ENCODE results near the gene PRUNE1. TPM values are rescaled to one million over a fixed set of nuclear protein-coding genes. Genes with fewer than 3 reads are reported as not detected.

PRUNE1 gene
- total RNA-seq, 4 donors from 2014 or later = 24.0 to 35.6 (median 29.1) TPM

GRCh38 chr1:150964164-150964489, 44.1 kb upstream of the PRUNE1 start:
- DNase-seq = no peak
- no peak for TF ChIP-seq POLR2A (IDR thresholded peaks at IDR 0.05)
- TF ChIP-seq, protein P1, sequence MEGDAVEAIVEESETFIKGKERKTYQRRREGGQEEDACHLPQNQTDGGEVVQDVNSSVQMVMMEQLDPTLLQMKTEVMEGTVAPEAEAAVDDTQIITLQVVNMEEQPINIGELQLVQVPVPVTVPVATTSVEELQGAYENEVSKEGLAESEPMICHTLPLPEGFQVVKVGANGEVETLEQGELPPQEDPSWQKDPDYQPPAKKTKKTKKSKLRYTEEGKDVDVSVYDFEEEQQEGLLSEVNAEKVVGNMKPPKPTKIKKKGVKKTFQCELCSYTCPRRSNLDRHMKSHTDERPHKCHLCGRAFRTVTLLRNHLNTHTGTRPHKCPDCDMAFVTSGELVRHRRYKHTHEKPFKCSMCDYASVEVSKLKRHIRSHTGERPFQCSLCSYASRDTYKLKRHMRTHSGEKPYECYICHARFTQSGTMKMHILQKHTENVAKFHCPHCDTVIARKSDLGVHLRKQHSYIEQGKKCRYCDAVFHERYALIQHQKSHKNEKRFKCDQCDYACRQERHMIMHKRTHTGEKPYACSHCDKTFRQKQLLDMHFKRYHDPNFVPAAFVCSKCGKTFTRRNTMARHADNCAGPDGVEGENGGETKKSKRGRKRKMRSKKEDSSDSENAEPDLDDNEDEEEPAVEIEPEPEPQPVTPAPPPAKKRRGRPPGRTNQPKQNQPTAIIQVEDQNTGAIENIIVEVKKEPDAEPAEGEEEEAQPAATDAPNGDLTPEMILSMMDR (IDR thresholded peaks at IDR 0.05 in 4 of 5, conservative IDR thresholded peaks at IDR 0.05 in 1 of 5) = no peak
- intact Hi-C loops (cut with DNase I; ENCODE audit: low total_unique reads) = no loop called here
- Histone ChIP-seq H3K4me1 (no peaks in the 10 kb centered on the region), H3K9me3 (no peaks in the 10 kb centered on the region), H3K27ac (no peak overlapping the region), H3K4me3 (no peak overlapping the region), H3K36me3 (peaks cover 2 to 96% of the 10 kb centered on the region in 2 donors), H3K27me3 (no peaks in the 10 kb centered on the region)
- in situ Hi-C loops (cut with MboI; ENCODE audit: low sequenced_read_pairs in 4 of 4) = no loop called here
- no peak for ATAC-seq

DNA sequence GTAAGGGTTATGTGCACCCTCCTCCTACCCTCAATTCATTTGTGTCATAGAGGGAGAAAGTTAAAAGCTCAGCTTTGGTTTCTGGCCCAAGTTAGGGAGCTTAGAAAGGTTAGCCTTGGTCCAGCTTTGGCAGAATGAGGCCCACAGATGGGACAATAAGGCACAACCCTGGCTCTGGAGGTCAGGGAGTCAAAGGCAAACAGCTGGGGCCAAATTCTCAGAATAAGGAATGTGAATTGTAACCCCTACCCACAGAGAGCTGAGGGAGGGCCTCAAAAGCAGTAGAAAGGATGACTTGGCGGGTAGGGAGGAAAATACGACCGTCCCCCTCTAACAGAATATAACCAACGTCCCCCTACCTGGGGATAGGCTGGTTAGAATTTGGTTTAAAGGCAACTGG, 42.6 kb upstream of the PRUNE1 start:
- Histone ChIP-seq H3K9me3 (no peaks in the 10 kb centered on the region), H3K36me3 (peaks cover 2 to 87% of the 10 kb centered on the region in 2 donors), H3K4me3 (no peak overlapping the region), H3K27ac (no peak overlapping the region), H3K27me3 (no peaks in the 10 kb centered on the region), H3K4me1 (peaks cover 3% of the 10 kb centered on the region in 2 donors)
- intact Hi-C loops (cut with DNase I; ENCODE audit: low total_unique reads) = no loop called here
- in situ Hi-C loops (cut with MboI; ENCODE audit: low sequenced_read_pairs in 4 of 4) = no loop called here
- no peak for TF ChIP-seq POLR2A (IDR thresholded peaks at IDR 0.05)
- TF ChIP-seq, protein P1 (IDR thresholded peaks at IDR 0.05 in 4 of 5, conservative IDR thresholded peaks at IDR 0.05 in 1 of 5) = no peak
- no peak for DNase-seq
- no peak for ATAC-seq

DNA sequence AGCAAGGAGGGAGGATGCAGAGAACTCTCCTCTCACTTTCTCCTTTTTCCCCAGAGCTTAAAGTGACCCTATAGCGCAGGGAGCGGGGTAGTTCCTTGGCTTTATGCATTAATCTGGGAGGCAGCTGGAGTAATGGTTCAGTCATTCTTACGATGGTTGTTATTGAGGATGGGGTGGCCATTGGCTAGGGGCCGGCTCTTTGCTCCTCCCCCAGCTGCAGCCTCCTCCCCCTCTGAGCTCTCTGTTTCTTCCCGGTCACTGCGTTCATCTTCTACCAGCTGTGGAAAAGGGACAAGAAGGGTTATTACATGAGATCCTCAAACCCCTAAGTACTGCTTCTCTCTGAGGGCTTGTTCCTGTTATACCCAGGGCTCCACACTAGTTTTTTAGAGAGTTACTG, 42.2 kb upstream of the PRUNE1 start:
- H3K27me3 ChIP-seq = no peaks in the 10 kb centered on the region
- H3K4me1 ChIP-seq = peaks cover 7% of the 10 kb centered on the region in 2 donors
- in situ Hi-C loops (cut with MboI; ENCODE audit: low sequenced_read_pairs in 4 of 4) = no loop called here
- TF ChIP-seq, protein P1 (IDR thresholded peaks at IDR 0.05 in 4 of 5, conservative IDR thresholded peaks at IDR 0.05 in 1 of 5) = no peak
- no peak for TF ChIP-seq POLR2A (IDR thresholded peaks at IDR 0.05)
- H3K4me3 ChIP-seq = no peak overlapping the region
- intact Hi-C loops (cut with DNase I; ENCODE audit: low total_unique reads) = no loop called here
- H3K27ac ChIP-seq = no peak overlapping the region
- no peaks in the 10 kb centered on the region for H3K9me3 ChIP-seq
- H3K36me3 ChIP-seq = peaks cover 2 to 83% of the 10 kb centered on the region in 2 donors
- ATAC-seq (no peak), DNase-seq (no peak)

- ATAC-seq (no peak), DNase-seq (no peak)
- Histone ChIP-seq H3K9me3 (no peaks in the 10 kb centered on the region), H3K4me3 (no peak overlapping the region), H3K36me3 (peaks cover 2 to 63% of the 10 kb centered on the region in 2 donors), H3K27me3 (no peaks in the 10 kb centered on the region), H3K27ac (no peak overlapping the region), H3K4me1 (peaks cover 27% of the 10 kb centered on the region in 2 donors)
- in situ Hi-C loops (cut with MboI; ENCODE audit: low sequenced_read_pairs in 4 of 4) = no loop called here
- TF ChIP-seq, protein P1 (IDR thresholded peaks at IDR 0.05 in 4 of 5, conservative IDR thresholded peaks at IDR 0.05 in 1 of 5) = no peak
- TF ChIP-seq POLR2A (IDR thresholded peaks at IDR 0.05) = no peak
- intact Hi-C loops (cut with DNase I; ENCODE audit: low total_unique reads) = no loop called here
Observed at GRCh38 chr1:150967936-150968335, 40.3 kb upstream of the PRUNE1 start.

DNA sequence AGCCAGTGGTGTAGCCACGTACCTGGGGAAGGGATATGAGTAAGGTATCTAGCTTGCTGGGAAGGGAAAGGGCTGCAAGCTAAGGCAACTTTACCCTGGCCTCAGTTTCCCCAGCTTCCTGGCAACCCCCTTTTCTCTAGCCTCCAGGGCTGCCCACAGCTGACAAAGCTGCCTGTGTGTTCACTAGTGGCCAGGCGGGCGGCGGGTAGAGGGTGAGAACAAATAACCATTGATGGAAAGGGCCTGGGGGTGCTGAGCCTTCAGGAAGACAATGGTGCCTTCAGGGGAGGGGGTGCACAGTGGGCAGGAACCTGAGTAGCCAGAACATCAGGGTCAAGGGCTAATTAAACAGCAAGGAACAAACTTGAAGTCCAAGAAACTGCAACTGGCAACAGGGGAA, 39.8 kb upstream of the PRUNE1 start:
- in situ Hi-C loops (cut with MboI; ENCODE audit: low sequenced_read_pairs in 4 of 4) (no loop called here), intact Hi-C loops (cut with DNase I; ENCODE audit: low total_unique reads) (no loop called here)
- H3K9me3 ChIP-seq = no peaks in the 10 kb centered on the region
- peaks cover 2 to 59% of the 10 kb centered on the region in 2 donors for H3K36me3 ChIP-seq
- H3K27me3 ChIP-seq = no peaks in the 10 kb centered on the region
- no peak for DNase-seq
- ATAC-seq = no peak
- TF ChIP-seq, protein P1 (IDR thresholded peaks at IDR 0.05 in 4 of 5, conservative IDR thresholded peaks at IDR 0.05 in 1 of 5) = no peak
- no peak for TF ChIP-seq POLR2A (IDR thresholded peaks at IDR 0.05)
- peaks cover 32% of the 10 kb centered on the region in 2 donors for H3K4me1 ChIP-seq
- no peak overlapping the region for H3K27ac ChIP-seq
- H3K4me3 ChIP-seq = no peak overlapping the region

Measured in gastrocnemius medialis (tissue), 4 donors.